PFSK-1 (cell line): Measurements from ENCODE around the gene ANKRD35.

ENCODE experiments used
- POLR2AphosphoS5 ChIP-seq: IDR thresholded peaks from 2 replicates; pipeline ENCODE4 v1.6.1; 2012; ENCODE audit warnings: low read depth, mild to moderate bottlenecking, control low read depth, low read length, moderate library complexity
- TAF1 ChIP-seq: IDR thresholded peaks from 2 replicates; pipeline ENCODE4 v1.6.1; 2012; ENCODE audit warnings: low read length, control low read depth, borderline replicate concordance; ENCODE audit not compliant: insufficient read depth
- TF ChIP-seq, protein P1 (sequence below), 2 experiments: IDR thresholded peaks; 2 replicates each; pipeline versions ENCODE4 v1.6.1 to v1.8.0; 2011 to 2012; ENCODE audit warnings: low read depth in 2 of 2, low read length in 2 of 2, control low read depth in 1 of 2, inconsistent platforms in 1 of 2, mild to moderate bottlenecking in 1 of 2, moderate library complexity in 1 of 2; ENCODE audit not compliant: insufficient read depth in 1 of 2

DNA sequence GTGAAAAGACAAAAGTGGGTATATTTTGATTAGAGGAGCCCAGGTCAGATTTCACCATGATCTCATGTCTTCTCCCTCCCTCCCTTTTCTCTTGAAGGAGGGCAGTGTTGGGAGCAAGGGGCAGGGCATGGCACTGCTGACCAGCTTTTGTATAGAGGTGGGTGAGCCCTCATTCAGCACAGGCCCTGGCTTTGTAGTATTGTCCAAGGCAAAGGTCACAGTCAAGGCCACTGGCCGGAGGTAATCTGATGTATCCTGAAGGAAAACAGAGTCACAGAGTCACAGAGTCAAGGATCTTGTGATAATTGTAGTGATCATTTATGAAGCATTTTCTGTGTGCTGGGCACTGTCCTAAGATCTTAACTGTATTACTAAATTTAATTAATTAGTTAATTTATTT is 12.3 kb upstream of the ANKRD35 start:
- TF ChIP-seq, protein P1, sequence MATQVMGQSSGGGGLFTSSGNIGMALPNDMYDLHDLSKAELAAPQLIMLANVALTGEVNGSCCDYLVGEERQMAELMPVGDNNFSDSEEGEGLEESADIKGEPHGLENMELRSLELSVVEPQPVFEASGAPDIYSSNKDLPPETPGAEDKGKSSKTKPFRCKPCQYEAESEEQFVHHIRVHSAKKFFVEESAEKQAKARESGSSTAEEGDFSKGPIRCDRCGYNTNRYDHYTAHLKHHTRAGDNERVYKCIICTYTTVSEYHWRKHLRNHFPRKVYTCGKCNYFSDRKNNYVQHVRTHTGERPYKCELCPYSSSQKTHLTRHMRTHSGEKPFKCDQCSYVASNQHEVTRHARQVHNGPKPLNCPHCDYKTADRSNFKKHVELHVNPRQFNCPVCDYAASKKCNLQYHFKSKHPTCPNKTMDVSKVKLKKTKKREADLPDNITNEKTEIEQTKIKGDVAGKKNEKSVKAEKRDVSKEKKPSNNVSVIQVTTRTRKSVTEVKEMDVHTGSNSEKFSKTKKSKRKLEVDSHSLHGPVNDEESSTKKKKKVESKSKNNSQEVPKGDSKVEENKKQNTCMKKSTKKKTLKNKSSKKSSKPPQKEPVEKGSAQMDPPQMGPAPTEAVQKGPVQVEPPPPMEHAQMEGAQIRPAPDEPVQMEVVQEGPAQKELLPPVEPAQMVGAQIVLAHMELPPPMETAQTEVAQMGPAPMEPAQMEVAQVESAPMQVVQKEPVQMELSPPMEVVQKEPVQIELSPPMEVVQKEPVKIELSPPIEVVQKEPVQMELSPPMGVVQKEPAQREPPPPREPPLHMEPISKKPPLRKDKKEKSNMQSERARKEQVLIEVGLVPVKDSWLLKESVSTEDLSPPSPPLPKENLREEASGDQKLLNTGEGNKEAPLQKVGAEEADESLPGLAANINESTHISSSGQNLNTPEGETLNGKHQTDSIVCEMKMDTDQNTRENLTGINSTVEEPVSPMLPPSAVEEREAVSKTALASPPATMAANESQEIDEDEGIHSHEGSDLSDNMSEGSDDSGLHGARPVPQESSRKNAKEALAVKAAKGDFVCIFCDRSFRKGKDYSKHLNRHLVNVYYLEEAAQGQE (IDR thresholded peaks at IDR 0.05; ENCODE audit: insufficient read depth in 1 of 2, low read depth in 2 of 2, low read length in 2 of 2) = no peak
- TF ChIP-seq POLR2AphosphoS5 (no peak), TAF1 (no peak)
